IMR-90 (cell line): ENCODE data around the gene TMCC1. TPM values are rescaled to one million over a fixed set of nuclear protein-coding genes. Genes with fewer than 3 reads are reported as not detected.
A peak's percentile ranks its signal among the peaks of the same experiment; 100 is the strongest.

Source experiments
- ATAC-seq: fragments of 200-7000 bp; cut with Tn5 transposase; 2 replicates; pipeline ENCODE4 v1.9.1; 2020; ENCODE audit warnings: low read depth, mild to moderate bottlenecking, moderate library complexity
- BruUV-seq: library from RNA; stranded (reverse); fragments of 400-500 nt; replicated peaks from 2 replicates; lab custom pipeline; 2021; lab: Mats Ljungman, UMichigan
- CTCF ChIA-PET: fragments of 300-600 bp; formaldehyde crosslinking; extraction: SDS; loops from one replicate; lab custom pipeline; 2021; ENCODE audit warnings: antibody characterized with exemption; lab: Yijun Ruan, JAX
- POLR2A ChIA-PET: fragments of 300-600 bp; sonication (Branson Sonifier 250); formaldehyde crosslinking; loops from one replicate; lab custom pipeline; 2022; ENCODE audit warnings: antibody characterized with exemption; ENCODE audit not compliant: unreplicated experiment; lab: Charles Lee
- DNase-seq: peaks from one replicate; pipeline ENCODE4 v3.0.0; 2013
- H2AFZ ChIP-seq: replicated peaks from 2 replicates; pipeline ENCODE3; 2013; ENCODE audit warnings: low read length, mild to moderate bottlenecking; ENCODE audit not compliant: poor library complexity
- H2AK5ac ChIP-seq: 2 replicates; pipeline ENCODE4 v1.6.1; 2013; ENCODE audit warnings: low read depth, low read length, inconsistent platforms
- H2AK9ac ChIP-seq: replicated peaks from 2 replicates; pipeline ENCODE3; 2013; ENCODE audit warnings: mild to moderate bottlenecking, low read depth, low read length, moderate library complexity; ENCODE audit not compliant: poor library complexity
- H2BK120ac ChIP-seq: 2 replicates; pipeline ENCODE4 v1.6.1; 2013; ENCODE audit warnings: low read depth, low read length, inconsistent platforms
- H2BK15ac ChIP-seq: 3 replicates; pipeline ENCODE4 v1.6.1; 2013; ENCODE audit warnings: low read depth, low read length, inconsistent platforms
- H2BK20ac ChIP-seq: 2 replicates; pipeline ENCODE4 v1.6.1; 2013; ENCODE audit warnings: low read depth, mild to moderate bottlenecking, inconsistent platforms, low read length, moderate library complexity
- H2BK5ac ChIP-seq: 2 replicates; pipeline ENCODE4 v1.6.1; 2013; ENCODE audit warnings: mild to moderate bottlenecking, low read depth, low read length, inconsistent platforms; ENCODE audit not compliant: poor library complexity, severe bottlenecking
- H3K14ac ChIP-seq: replicated peaks from 2 replicates; pipeline ENCODE4 v1.6.1; 2013; ENCODE audit warnings: low read depth, low read length, inconsistent platforms
- H3K18ac ChIP-seq: 2 replicates; pipeline ENCODE4 v1.6.1; 2013; ENCODE audit warnings: low read depth, low read length, control low read depth
- H3K23ac ChIP-seq: 2 replicates; pipeline ENCODE4 v1.6.1; 2013; ENCODE audit warnings: low read depth, low read length, inconsistent platforms
- H3K27ac ChIP-seq: 2 replicates; pipeline ENCODE4 v1.5.1; 2013; ENCODE audit warnings: mild to moderate bottlenecking, control low read depth, low read length; ENCODE audit not compliant: insufficient read depth
- H3K27me3 ChIP-seq: 2 replicates; pipeline ENCODE4 v1.6.1; 2013; ENCODE audit warnings: low read length; ENCODE audit not compliant: control insufficient read depth, insufficient read depth
- H3K36me3 ChIP-seq: 2 replicates; pipeline ENCODE4 v1.6.1; 2013; ENCODE audit warnings: low read length, mixed read lengths; ENCODE audit not compliant: control insufficient read depth, insufficient read depth
- H3K4ac ChIP-seq: 2 replicates; pipeline ENCODE4 v1.6.1; 2013; ENCODE audit warnings: low read depth, low read length, inconsistent platforms
- H3K4me1 ChIP-seq: 2 replicates; pipeline ENCODE4 v1.6.1; 2013; ENCODE audit warnings: low read length, mixed read lengths; ENCODE audit not compliant: control insufficient read depth, insufficient read depth
- H3K4me2 ChIP-seq: 2 replicates; pipeline ENCODE4 v1.6.1; 2013; ENCODE audit warnings: low read depth, mild to moderate bottlenecking, control low read depth, low read length, moderate library complexity
- H3K4me3 ChIP-seq: 2 replicates; pipeline ENCODE4 v1.5.1; 2013; ENCODE audit warnings: low read depth, mild to moderate bottlenecking, control low read depth, low read length, moderate library complexity; ENCODE audit not compliant: insufficient read depth
- H3K56ac ChIP-seq: 2 replicates; pipeline ENCODE4 v1.6.1; 2013; ENCODE audit warnings: low read length, inconsistent platforms; ENCODE audit not compliant: insufficient read depth; ENCODE audit errors: extremely low read depth
- H3K79me1 ChIP-seq, 2 experiments: 2 replicates each; pipeline ENCODE4 v1.6.1; 2013; ENCODE audit warnings: low read length in 2 of 2, inconsistent platforms in 1 of 2, low read depth in 1 of 2
- H3K9ac ChIP-seq: 2 replicates; pipeline ENCODE4 v1.6.1; 2013; ENCODE audit warnings: low read depth, low read length, control low read depth
- H3K9me1 ChIP-seq: 2 replicates; pipeline ENCODE4 v1.6.1; 2013; ENCODE audit warnings: low read length, inconsistent platforms; ENCODE audit not compliant: insufficient read depth
- H3K9me3 ChIP-seq: 2 replicates; pipeline ENCODE4 v1.6.1; 2013; ENCODE audit warnings: low read length; ENCODE audit not compliant: control insufficient read depth, insufficient read depth
- H4K20me1 ChIP-seq: 2 replicates; pipeline ENCODE4 v1.6.1; 2013; ENCODE audit warnings: low read length, inconsistent platforms; ENCODE audit not compliant: insufficient read depth
- H4K5ac ChIP-seq: 2 replicates; pipeline ENCODE4 v1.6.1; 2013; ENCODE audit warnings: mild to moderate bottlenecking, low read depth, low read length, control low read depth
- H4K8ac ChIP-seq, 2 experiments: 2 replicates each; pipeline ENCODE4 v1.6.1; 2013; ENCODE audit warnings: low read depth in 2 of 2, low read length in 2 of 2, control low read depth in 1 of 2, inconsistent platforms in 1 of 2
- H4K91ac ChIP-seq: 2 replicates; pipeline ENCODE4 v1.6.1; 2013; ENCODE audit warnings: low read depth, low read length, inconsistent platforms; ENCODE audit not compliant: insufficient read depth
- BHLHE40 ChIP-seq: fragments of 150-350 bp; IDR thresholded peaks from 2 replicates; pipeline ENCODE4 v1.6.1; 2016; ENCODE audit warnings: mild to moderate bottlenecking, low read depth, low read length
- CEBPB ChIP-seq: IDR thresholded peaks from 2 replicates; pipeline ENCODE4 v1.6.1; 2012; ENCODE audit warnings: low read depth, low read length, improper control_type of control experiment
- CHD1 ChIP-seq: IDR thresholded peaks from 2 replicates; pipeline ENCODE4 v1.6.1; 2012; ENCODE audit warnings: low read depth, low read length, improper control_type of control experiment
- CTCF ChIP-seq: conservative IDR thresholded peaks from 2 replicates; pipeline ENCODE4 v1.5.1; 2012; ENCODE audit warnings: mild to moderate bottlenecking, low read depth, low read length, improper control_type of control experiment
- ELK1 ChIP-seq: fragments of 150-350 bp; IDR thresholded peaks from 2 replicates; pipeline ENCODE4 v1.6.1; 2016; ENCODE audit warnings: low read depth, mild to moderate bottlenecking, low read length, moderate library complexity, borderline replicate concordance
- FOS ChIP-seq: fragments of 150-350 bp; IDR thresholded peaks from 2 replicates; pipeline ENCODE4 v1.6.1; 2016; ENCODE audit warnings: low read depth, low read length
- MAFK ChIP-seq: IDR thresholded peaks from 2 replicates; pipeline ENCODE4 v1.6.1; 2012; ENCODE audit warnings: low read depth, low read length, improper control_type of control experiment
- MAZ ChIP-seq: IDR thresholded peaks from 2 replicates; pipeline ENCODE4 v1.6.1; 2012; ENCODE audit warnings: low read depth, mild to moderate bottlenecking, low read length, improper control_type of control experiment, moderate library complexity, borderline replicate concordance
- MXI1 ChIP-seq: IDR thresholded peaks from 2 replicates; pipeline ENCODE4 v1.6.1; 2012; ENCODE audit warnings: low read depth, mild to moderate bottlenecking, low read length, moderate library complexity, borderline replicate concordance
- NFE2L2 ChIP-seq: fragments of 150-350 bp; IDR thresholded peaks from 2 replicates; pipeline ENCODE4 v1.6.1; 2016; ENCODE audit warnings: low read depth, mild to moderate bottlenecking, low read length
- POLR2A ChIP-seq: IDR thresholded peaks from 2 replicates; pipeline ENCODE4 v1.6.1; 2012; ENCODE audit warnings: mild to moderate bottlenecking, low read depth, low read length
- RAD21 ChIP-seq: IDR thresholded peaks from 2 replicates; pipeline ENCODE4 v1.6.1; 2012; ENCODE audit warnings: low read length, improper control_type of control experiment
- RCOR1 ChIP-seq: IDR thresholded peaks from 2 replicates; pipeline ENCODE4 v1.6.1; 2012; ENCODE audit warnings: mild to moderate bottlenecking, low read length, improper control_type of control experiment; ENCODE audit not compliant: insufficient replicate concordance
- RFX5 ChIP-seq: IDR thresholded peaks from 2 replicates; pipeline ENCODE4 v1.8.0; 2012; ENCODE audit warnings: low read depth, mild to moderate bottlenecking, low read length, moderate library complexity
- SMC3 ChIP-seq: fragments of 150-350 bp; IDR thresholded peaks from 2 replicates; pipeline ENCODE4 v1.6.1; 2016; ENCODE audit warnings: low read depth, mild to moderate bottlenecking, antibody characterized with exemption, low read length, moderate library complexity
- USF2 ChIP-seq: fragments of 150-350 bp; IDR thresholded peaks from 2 replicates; pipeline ENCODE4 v1.6.1; 2017; ENCODE audit warnings: mild to moderate bottlenecking, antibody characterized with exemption, low read length, low read depth
- WGBS, 2 experiments: methylation state at CpG; one replicate each; pipeline versions ENCODE4 v1.1.5 to v1.1.7; 2013; ENCODE audit warnings: missing lambda C conversion rate in 2 of 2; ENCODE audit not compliant: insufficient read length in 1 of 2; ENCODE audit errors: extremely low coverage in 2 of 2; 5-methylcytosine and 5-hydroxymethylcytosine counted together
- dilution Hi-C: fragments of 300-500 bp; cut with HindIII; formaldehyde crosslinking; loops from one replicate; pipeline ENCODE4 v1.14.3; 2018; ENCODE audit warnings: low sequenced_read_pairs; ENCODE audit not compliant: unreplicated experiment
- in situ Hi-C: fragments of 300-500 bp; cut with MboI; formaldehyde crosslinking; loops from 3 replicates; pipeline ENCODE4 v1.14.3; 2019; ENCODE audit warnings: low sequenced_read_pairs, inconsistent platforms, mixed read lengths
- intact Hi-C: fragments of 100-400 bp; cut with micrococcal nuclease; formaldehyde crosslinking; loops from 2 replicates; pipeline ENCODE4 v1.10.0; 2022
- polyA plus RNA-seq, 3 experiments: library from polyadenylated mRNA; depleted of rRNA; stranded (reverse); fragments of >200 nt; gene quantifications; 2 replicates each; pipeline ENCODE4 v1.2.3, GENCODE V29; 2012; ENCODE audit warnings: low replicate concordance in 1 of 3
- total RNA-seq: library from RNA; depleted of rRNA; stranded (reverse); fragments of >200 nt; gene quantifications from 2 replicates; pipeline ENCODE4 v1.2.3, GENCODE V29; 2012

The TMCC1 gene
- total and polyA plus RNA-seq, 2 of the 4 experiments (the other 2 are of a cell fraction) = 5.0 to 7.3 TPM

- in situ Hi-C loops (no loop called here), intact Hi-C loops (no loop called here), dilution Hi-C loops (no loop called here)
- TF ChIP-seq BHLHE40 (no peak), MXI1 (no peak), CTCF (no peak), ELK1 (no peak), POLR2A (no peak), MAFK (no peak), RFX5 (no peak), FOS (no peak), NFE2L2 (no peak), SMC3 (no peak), RAD21 (no peak), CHD1 (no peak), USF2 (no peak), RCOR1 (no peak), MAZ (no peak), CEBPB (no peak)
- H4K91ac ChIP-seq = no peak overlapping the region
- H3K56ac ChIP-seq = no peak overlapping the region
- no peak overlapping the region for H3K27ac ChIP-seq
- no peak overlapping the region for H4K8ac ChIP-seq
- DNase-seq (peak; percentile 85), ATAC-seq (peak; percentile 98)
- no peak overlapping the region for H3K14ac ChIP-seq
- H4K20me1 ChIP-seq = no peaks in the 10 kb centered on the region
- no peak overlapping the region for H2AFZ ChIP-seq
- H2AK9ac ChIP-seq = no peak overlapping the region
- ChIA-PET POLR2A (no interaction called here), CTCF (interaction anchor here (0.5 to 1.4 kb wide), 2 partner anchors 13 to 22 kb away, joined by 3 to 5 read pairs; no protein-coding TSS in a partner anchor)
- H3K36me3 ChIP-seq = no peaks in the 10 kb centered on the region
- peaks cover 3% of the 10 kb centered on the region; the same call in 1 of the 2 replicates for H3K4me1 ChIP-seq
- no peak overlapping the region for H4K5ac ChIP-seq
- H3K4me2 ChIP-seq = peak overlapping the region; percentile 31; the same call in 1 of the 2 replicates
- H3K23ac ChIP-seq = no peak overlapping the region
- H3K9ac ChIP-seq = no peak overlapping the region
- H3K18ac ChIP-seq = no peak overlapping the region
- no peak overlapping the region for H2AK5ac ChIP-seq
- whole genome bisulfite sequencing, 2 experiments = no CpG with 5 or more reads among the region's 2 CpGs
- H3K9me3 ChIP-seq = no peaks in the 10 kb centered on the region
- no peak overlapping the region for H3K4ac ChIP-seq
- H2BK20ac ChIP-seq = no peak overlapping the region
- no peaks in the 10 kb centered on the region for H3K9me1 ChIP-seq
- H2BK5ac ChIP-seq = no peak overlapping the region
- H3K4me3 ChIP-seq = no peak overlapping the region
- H2BK15ac ChIP-seq = no peak overlapping the region
- BruUV-seq = no TSS peak
- H2BK120ac ChIP-seq = no peak overlapping the region
- peaks cover 0 to 3% of the 10 kb centered on the region in 2 experiments; a peak in 2 of 4 replicates for H3K79me1 ChIP-seq
- no peaks in the 10 kb centered on the region for H3K27me3 ChIP-seq
Observed at GRCh38 chr3:129745253-129745652, 148.3 kb downstream of the TMCC1 start.
